ENCODE measurements around the gene CAMK1G.

CAMK1G gene

GRCh38 chr1:209564849-209565248, 18.7 kb upstream of the CAMK1G start:
- DNase-seq (ENCODE audit: low spot score) = no peak
- FAIRE-seq = no peak

- FAIRE-seq (peak; percentile 58), DNase-seq (ENCODE audit: low spot score) (peak; percentile 71)
Measured at GRCh38 chr1:209565759-209566678, 17.5 kb upstream of the CAMK1G start.

GRCh38 chr1:209567698-209568175, 15.8 kb upstream of the CAMK1G start:
- FAIRE-seq (peak; percentile 81), DNase-seq (ENCODE audit: low spot score) (peak; percentile 87)

- FAIRE-seq (peak; percentile 67), DNase-seq (ENCODE audit: low spot score) (peak; percentile 51)
Measured at GRCh38 chr1:209569455-209570207, 13.9 kb upstream of the CAMK1G start.

- DNase-seq (ENCODE audit: low spot score) (no peak), FAIRE-seq (no peak)
Measured at GRCh38 chr1:209570743-209571142, 12.8 kb upstream of the CAMK1G start.

- FAIRE-seq (no peak), DNase-seq (ENCODE audit: low spot score) (peak; percentile 66)
Measured at GRCh38 chr1:209576392-209577197, 6.9 kb upstream of the CAMK1G start.

GRCh38 chr1:209577346-209577745, 6.2 kb upstream of the CAMK1G start:
- no peak for FAIRE-seq
- peak; percentile 67 for DNase-seq (ENCODE audit: low spot score)

- FAIRE-seq = no peak
- no peak for DNase-seq (ENCODE audit: low spot score)
Measured at GRCh38 chr1:209580577-209580976, 2.9 kb upstream of the CAMK1G start.

GRCh38 chr1:209584231-209584672, 738 bp downstream of the CAMK1G start:
- no peak for DNase-seq (ENCODE audit: low spot score)
- no peak for FAIRE-seq

- DNase-seq (ENCODE audit: low spot score) (no peak), FAIRE-seq (no peak)
Measured at GRCh38 chr1:209585197-209585596, 1.7 kb downstream of the CAMK1G start.

- no peak for FAIRE-seq
- no peak for DNase-seq (ENCODE audit: low spot score)
Measured at GRCh38 chr1:209585672-209586071, 2.2 kb downstream of the CAMK1G start.

GRCh38 chr1:209586221-209586740, 2.8 kb downstream of the CAMK1G start:
- FAIRE-seq (no peak), DNase-seq (ENCODE audit: low spot score) (no peak)

- peak; percentile 76 for DNase-seq (ENCODE audit: low spot score)
- peak; percentile 58 for FAIRE-seq
Measured at GRCh38 chr1:209587789-209588188, 4.3 kb downstream of the CAMK1G start.

- no peak for DNase-seq (ENCODE audit: low spot score)
- FAIRE-seq = no peak
Measured at GRCh38 chr1:209589440-209589839, 5.9 kb downstream of the CAMK1G start.

GRCh38 chr1:209589863-209590262, 6.3 kb downstream of the CAMK1G start:
- DNase-seq (ENCODE audit: low spot score) (no peak), FAIRE-seq (no peak)

- FAIRE-seq (no peak), DNase-seq (ENCODE audit: low spot score) (no peak)
Measured at GRCh38 chr1:209590405-209590804, 6.9 kb downstream of the CAMK1G start.

- DNase-seq (ENCODE audit: low spot score) (no peak), FAIRE-seq (no peak)
Measured at GRCh38 chr1:209593747-209594146, 10.2 kb downstream of the CAMK1G start.

GRCh38 chr1:209594440-209594839, 10.9 kb downstream of the CAMK1G start:
- FAIRE-seq = no peak
- DNase-seq (ENCODE audit: low spot score) = no peak

GRCh38 chr1:209595028-209595427, 11.5 kb downstream of the CAMK1G start:
- DNase-seq (ENCODE audit: low spot score) (no peak), FAIRE-seq (no peak)

GRCh38 chr1:209595599-209596285, 12.2 kb downstream of the CAMK1G start:
- no peak for FAIRE-seq
- no peak for DNase-seq (ENCODE audit: low spot score)

All from RCC 7860 (cell line).